22Rv1 (cell line): ENCODE data around the gene ROCK1.

Experiments
- H3K27ac ChIP-seq: fragments of 450-650 bp; 2 replicates; pipeline ENCODE4 v1.5.1; 2017
- ZFX ChIP-seq: fragments of 450-650 bp; IDR thresholded peaks from 2 replicates; pipeline ENCODE4 v1.6.1; 2017; ENCODE audit warnings: antibody characterized with exemption, borderline replicate concordance
- TF ChIP-seq, protein P1 (sequence below): fragments of 450-650 bp; IDR thresholded peaks from 2 replicates; pipeline ENCODE4 v1.5.1; 2017; ENCODE audit warnings: mild to moderate bottlenecking

Gene ROCK1

DNA sequence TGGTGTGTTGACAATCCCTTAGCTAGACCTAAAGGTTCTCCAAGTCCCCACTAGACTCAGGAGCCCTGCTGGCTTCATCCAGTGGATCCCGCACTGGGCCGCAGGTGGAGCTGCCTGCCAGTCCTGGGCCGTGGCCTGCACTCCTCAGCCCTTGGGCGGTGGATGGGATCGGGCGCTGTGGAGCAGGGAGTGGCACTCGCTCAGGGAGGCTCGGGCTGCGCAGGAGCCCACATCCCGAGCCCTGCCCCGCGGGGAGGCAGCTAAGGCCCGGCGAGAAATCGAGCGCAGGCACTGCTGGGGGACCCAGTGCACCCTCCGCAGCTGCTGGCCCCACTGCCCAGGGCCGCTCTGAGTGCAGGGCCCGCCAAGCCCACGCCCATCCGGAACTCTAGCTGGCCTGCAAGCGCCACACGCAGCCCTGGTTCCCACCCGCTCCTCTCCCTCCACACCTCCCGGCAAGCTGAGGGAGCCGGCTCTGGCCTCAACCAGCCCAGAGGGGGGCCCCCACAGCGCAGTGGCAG is 20.8 kb upstream of the ROCK1 start:
- TF ChIP-seq ZFX: no peak
- TF ChIP-seq, protein P1, sequence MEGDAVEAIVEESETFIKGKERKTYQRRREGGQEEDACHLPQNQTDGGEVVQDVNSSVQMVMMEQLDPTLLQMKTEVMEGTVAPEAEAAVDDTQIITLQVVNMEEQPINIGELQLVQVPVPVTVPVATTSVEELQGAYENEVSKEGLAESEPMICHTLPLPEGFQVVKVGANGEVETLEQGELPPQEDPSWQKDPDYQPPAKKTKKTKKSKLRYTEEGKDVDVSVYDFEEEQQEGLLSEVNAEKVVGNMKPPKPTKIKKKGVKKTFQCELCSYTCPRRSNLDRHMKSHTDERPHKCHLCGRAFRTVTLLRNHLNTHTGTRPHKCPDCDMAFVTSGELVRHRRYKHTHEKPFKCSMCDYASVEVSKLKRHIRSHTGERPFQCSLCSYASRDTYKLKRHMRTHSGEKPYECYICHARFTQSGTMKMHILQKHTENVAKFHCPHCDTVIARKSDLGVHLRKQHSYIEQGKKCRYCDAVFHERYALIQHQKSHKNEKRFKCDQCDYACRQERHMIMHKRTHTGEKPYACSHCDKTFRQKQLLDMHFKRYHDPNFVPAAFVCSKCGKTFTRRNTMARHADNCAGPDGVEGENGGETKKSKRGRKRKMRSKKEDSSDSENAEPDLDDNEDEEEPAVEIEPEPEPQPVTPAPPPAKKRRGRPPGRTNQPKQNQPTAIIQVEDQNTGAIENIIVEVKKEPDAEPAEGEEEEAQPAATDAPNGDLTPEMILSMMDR: no peak
- no peak overlapping the region for H3K27ac ChIP-seq

DNA sequence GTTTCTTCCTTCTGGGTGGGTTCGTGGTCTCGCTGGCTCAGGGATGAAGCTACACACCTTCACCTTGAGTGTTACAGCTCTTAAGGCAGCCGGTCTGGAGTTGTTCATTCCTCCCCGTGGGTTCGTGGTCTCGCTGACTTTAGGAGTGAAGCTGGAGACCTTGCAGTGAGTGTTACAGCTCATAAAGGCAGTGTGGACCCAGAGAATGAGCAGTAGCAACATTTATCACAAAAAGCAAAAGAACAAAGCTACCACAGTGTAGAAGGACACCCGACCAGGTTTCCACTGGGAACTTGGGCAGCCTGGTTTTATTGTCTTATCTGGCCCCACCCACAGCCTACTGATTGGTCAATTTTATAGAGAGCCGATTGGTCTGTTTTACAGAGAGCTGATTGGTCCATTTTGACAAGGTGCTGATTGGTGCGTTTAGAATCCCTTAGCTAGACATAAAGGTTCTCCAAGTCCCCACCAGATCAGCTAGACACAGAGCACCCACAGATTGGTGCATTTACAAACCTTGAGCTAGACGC is 20.1 kb upstream of the ROCK1 start:
- TF ChIP-seq ZFX: no peak
- TF ChIP-seq, protein P1: no peak
- no peak overlapping the region for H3K27ac ChIP-seq

DNA sequence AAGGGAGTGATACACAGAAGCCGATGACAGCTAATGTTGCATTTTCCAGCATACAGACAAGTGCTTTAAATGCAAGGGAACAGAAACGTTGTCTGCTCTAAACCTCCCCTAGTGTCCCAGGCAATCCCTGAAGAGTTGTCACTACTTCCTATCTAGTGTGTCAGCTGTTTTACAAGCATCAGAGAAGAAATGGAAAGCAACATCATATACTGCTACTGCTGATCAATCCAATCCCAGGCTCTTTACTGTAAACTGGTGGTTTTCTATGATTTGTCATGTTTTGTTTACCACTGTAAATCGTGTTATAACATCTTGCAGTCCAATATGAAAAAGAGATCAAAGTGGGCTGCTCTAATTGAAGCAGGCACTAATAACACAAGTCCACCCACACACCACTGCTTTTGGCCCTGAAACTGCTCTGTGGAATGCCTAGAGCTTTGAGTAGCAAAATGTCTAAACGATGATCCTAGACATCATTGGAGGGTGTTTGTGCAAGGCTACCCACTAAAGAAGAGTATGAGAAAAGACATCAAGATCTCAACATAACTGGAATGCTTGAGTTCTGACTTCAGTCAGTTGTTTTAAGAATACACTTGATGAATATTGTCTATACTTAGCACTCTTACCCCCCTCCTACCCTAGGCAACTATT is 18.1 kb upstream of the ROCK1 start:
- TF ChIP-seq, protein P1: no peak
- no peak overlapping the region for H3K27ac ChIP-seq

DNA sequence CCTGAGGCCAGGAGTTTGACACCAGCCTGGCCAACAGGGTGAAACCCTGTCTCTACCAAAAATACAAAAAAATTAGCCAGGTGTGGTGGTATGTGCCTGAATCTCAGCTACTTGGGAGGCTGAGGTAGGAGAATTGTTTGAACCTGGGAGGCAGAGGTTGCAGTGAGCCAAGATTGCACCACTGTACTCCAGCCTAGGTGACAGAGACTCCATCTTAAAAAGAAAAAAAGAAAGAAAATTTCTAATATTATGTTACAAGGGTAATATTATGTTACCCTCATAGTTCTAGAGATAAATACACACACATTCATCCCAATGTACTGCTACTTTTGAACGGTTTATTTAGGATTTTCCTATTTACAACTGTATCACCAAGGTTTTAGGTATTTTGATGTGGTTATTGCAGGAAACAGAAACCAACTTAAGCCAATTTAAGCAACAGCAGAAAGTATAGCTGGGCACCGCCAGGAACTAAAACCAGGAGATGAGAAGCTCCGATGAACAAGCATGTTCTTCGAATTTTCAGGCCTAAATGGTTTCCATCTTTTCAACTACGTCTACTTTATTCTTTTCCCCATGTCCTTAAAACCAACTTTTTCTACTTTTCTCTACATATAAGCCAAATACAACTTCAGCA is 11.8 kb upstream of the ROCK1 start:
- H3K27ac ChIP-seq: no peak overlapping the region
- TF ChIP-seq ZFX: no peak
- TF ChIP-seq, protein P1: no peak

DNA sequence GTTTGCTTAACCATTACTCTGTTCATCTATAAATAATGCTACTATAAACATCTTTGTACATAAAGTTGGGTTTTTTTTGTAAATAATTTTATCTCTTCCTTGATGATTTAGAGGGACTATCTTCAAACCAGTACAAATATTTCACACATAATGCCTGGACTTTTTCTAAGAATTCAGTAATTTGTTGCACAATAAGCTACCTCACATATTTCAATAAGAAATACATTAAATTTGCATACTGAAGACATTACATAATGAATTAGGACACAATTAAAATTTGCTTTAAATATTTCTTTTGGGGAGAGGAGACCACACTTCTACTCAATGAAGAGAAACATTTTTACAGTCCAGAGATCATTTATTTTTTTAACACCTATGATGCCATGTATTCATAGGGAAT is 7.2 kb upstream of the ROCK1 start:
- TF ChIP-seq, protein P1: no peak
- no peak for TF ChIP-seq ZFX

DNA sequence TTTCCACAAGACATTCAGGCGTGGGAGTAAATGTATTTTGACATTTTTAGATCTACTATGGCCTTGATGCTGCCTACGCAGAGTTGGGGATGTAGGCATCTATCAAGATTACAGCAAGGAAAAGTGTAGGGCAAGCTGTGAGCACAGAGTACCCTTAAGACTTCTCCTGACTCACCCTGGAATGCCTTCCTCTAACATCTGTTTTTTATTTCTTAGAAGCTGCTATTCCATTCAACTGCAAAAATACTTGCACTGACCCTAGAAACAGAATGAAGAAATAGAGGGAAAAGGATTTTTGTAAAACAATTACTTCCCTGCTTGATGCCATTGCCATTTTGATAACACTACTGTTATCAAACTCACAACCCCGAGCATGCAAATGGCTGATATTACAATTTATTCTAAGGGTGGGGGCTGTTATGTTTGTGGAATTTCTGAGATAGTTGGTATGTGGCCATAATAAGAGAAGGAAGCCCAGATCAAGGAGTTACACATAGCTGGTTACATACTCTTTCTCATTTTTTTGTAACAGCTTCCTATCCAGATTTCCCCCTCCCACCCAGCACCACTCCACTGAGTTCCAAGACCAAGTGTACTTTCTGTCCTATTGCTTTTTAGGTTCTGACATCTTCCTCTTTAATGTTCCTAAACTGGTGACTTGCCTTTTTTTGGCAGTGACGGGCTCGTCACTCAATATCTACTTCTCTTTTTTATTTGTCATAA is 6.0 kb upstream of the ROCK1 start:
- TF ChIP-seq ZFX: no peak
- TF ChIP-seq, protein P1: no peak
- no peak overlapping the region for H3K27ac ChIP-seq

More for the DNA sequence above, 7.2 kb upstream of the ROCK1 start:
- H3K27ac ChIP-seq: no peak overlapping the region
